H1 (cell line): ENCODE data around the gene NHS. TPM values are rescaled to one million over a fixed set of nuclear protein-coding genes. Genes with fewer than 3 reads are reported as not detected.

ENCODE experiments used
- CTCF ChIA-PET: fragments of 300-600 bp; sonication (Branson Sonifier 250); formaldehyde crosslinking; loops from one replicate; lab custom pipeline; 2021; ENCODE audit not compliant: partially characterized antibody; lab: Charles Lee
- POLR2A ChIA-PET: fragments of 300-600 bp; sonication (Branson Sonifier 250); formaldehyde crosslinking; loops from one replicate; lab custom pipeline; 2021; ENCODE audit warnings: inconsistent platforms; ENCODE audit not compliant: partially characterized antibody; lab: Charles Lee
- DNase-seq, 2 experiments: peaks; one replicate each; pipeline versions ENCODE4 v3.0.0 to v3.0.0-alpha.2; 2010 to 2022; ENCODE audit warnings: low spot score in 2 of 2, low read depth in 1 of 2, mixed read lengths in 1 of 2
- FAIRE-seq: peaks from 2 replicates; lab custom pipeline; 2011; peaks lifted over from hg19 to GRCh38; lab: Jason Lieb, UNC
- H2AFZ ChIP-seq: 2 replicates; pipeline ENCODE4 v1.8.1; 2012; ENCODE audit warnings: low read length, inconsistent platforms
- H2AK5ac ChIP-seq: 2 replicates; pipeline ENCODE4 v1.6.1; 2013; ENCODE audit warnings: low read depth, low read length
- H2BK120ac ChIP-seq: replicated peaks from 2 replicates; pipeline ENCODE3; 2013; ENCODE audit warnings: low read depth, low read length, inconsistent platforms
- H2BK12ac ChIP-seq: 2 replicates; pipeline ENCODE4 v1.6.1; 2013; ENCODE audit warnings: low read depth, low read length
- H2BK15ac ChIP-seq: 2 replicates; pipeline ENCODE4 v1.6.1; 2013; ENCODE audit warnings: low read length
- H2BK20ac ChIP-seq: 2 replicates; pipeline ENCODE4 v1.6.1; 2013; ENCODE audit warnings: low read length
- H2BK5ac ChIP-seq: 2 replicates; pipeline ENCODE4 v1.6.1; 2013; ENCODE audit warnings: low read depth, low read length
- H3K14ac ChIP-seq: 2 replicates; pipeline ENCODE4 v1.6.1; 2013; ENCODE audit warnings: inconsistent platforms; ENCODE audit not compliant: insufficient read length
- H3K18ac ChIP-seq: 2 replicates; pipeline ENCODE4 v1.6.1; 2013; ENCODE audit warnings: low read length; ENCODE audit errors: extremely low read depth
- H3K23ac ChIP-seq: 2 replicates; pipeline ENCODE4 v1.6.1; 2013; ENCODE audit warnings: inconsistent platforms; ENCODE audit not compliant: insufficient read length
- H3K23me2 ChIP-seq: 2 replicates; pipeline ENCODE4 v1.6.1; 2013; ENCODE audit warnings: low read depth, low read length
- H3K27ac ChIP-seq: 2 replicates; pipeline ENCODE4 v1.6.1; 2011; ENCODE audit warnings: low read depth, low read length, inconsistent platforms
- H3K27me3 ChIP-seq, 4 experiments: replicated peaks in 1 of 4; 1 replicate in 1 of 4; 2 replicates in 3 of 4; pipeline versions ENCODE4 v1.6.1 to v1.8.1; 2011 to 2013; ENCODE audit warnings: low read length in 3 of 4, mild to moderate bottlenecking in 3 of 4, inconsistent platforms in 2 of 4, mixed read lengths in 2 of 4, moderate library complexity in 1 of 4; ENCODE audit not compliant: control insufficient read depth in 3 of 4, insufficient read depth in 3 of 4; ENCODE audit errors: extremely low read depth in 1 of 4
- H3K36me3 ChIP-seq, 4 experiments: 2 replicates each; pipeline versions ENCODE4 v1.6.1 to v1.8.1; 2011 to 2013; ENCODE audit warnings: mild to moderate bottlenecking in 4 of 4, low read length in 3 of 4, moderate library complexity in 2 of 4, control low read depth in 1 of 4, inconsistent platforms in 1 of 4; ENCODE audit not compliant: insufficient read depth in 4 of 4, control insufficient read depth in 2 of 4
- H3K4ac ChIP-seq: replicated peaks from 2 replicates; pipeline ENCODE3; 2013; ENCODE audit warnings: low read length, low read depth, mixed read lengths, inconsistent platforms; ENCODE audit not compliant: insufficient read length
- H3K4me1 ChIP-seq, 4 experiments: replicated peaks in 1 of 4; 1 replicate in 1 of 4; 2 replicates in 3 of 4; pipeline versions ENCODE4 v1.6.1 to v1.8.1; 2011 to 2013; ENCODE audit warnings: low read length in 3 of 4, inconsistent platforms in 2 of 4, mixed read lengths in 1 of 4; ENCODE audit not compliant: insufficient read depth in 4 of 4, control insufficient read depth in 3 of 4
- H3K4me2 ChIP-seq, 2 experiments: 2 replicates each; pipeline versions ENCODE4 v1.6.1 to v1.8.1; 2011 to 2013; ENCODE audit warnings: low read depth in 2 of 2, low read length in 2 of 2, control low read depth in 1 of 2, inconsistent platforms in 1 of 2, mild to moderate bottlenecking in 1 of 2; ENCODE audit not compliant: insufficient read depth in 1 of 2
- H3K4me3 ChIP-seq, 4 experiments: fragments of 200-600, 300-600 bp in 1 of 4; sonication (generic), shearing (Covaris generic), sonication (Bioruptor Twin) in 1 of 4; 2 replicates each; pipeline versions ENCODE4 v1.5.1 to v1.8.1; 2011 to 2016; ENCODE audit warnings: low read length in 4 of 4, low read depth in 3 of 4, control low read depth in 2 of 4, inconsistent platforms in 2 of 4, mild to moderate bottlenecking in 2 of 4, mixed read lengths in 1 of 4, moderate library complexity in 1 of 4; ENCODE audit not compliant: insufficient read depth in 2 of 4; ENCODE audit errors: extremely low read depth in 1 of 4
- H3K56ac ChIP-seq: replicated peaks from 2 replicates; pipeline ENCODE3; 2013; ENCODE audit warnings: low read depth, mild to moderate bottlenecking, mixed read lengths, low read length, inconsistent platforms; ENCODE audit not compliant: insufficient read length
- H3K79me1 ChIP-seq: 2 replicates; pipeline ENCODE4 v1.6.1; 2013; ENCODE audit warnings: low read depth, low read length, control low read depth
- H3K79me2 ChIP-seq, 2 experiments: 2 replicates each; pipeline versions ENCODE4 v1.6.1 to v1.8.1; 2012 to 2013; ENCODE audit warnings: low read length in 2 of 2, mild to moderate bottlenecking in 2 of 2, inconsistent platforms in 1 of 2; ENCODE audit not compliant: insufficient read depth in 2 of 2, control insufficient read depth in 1 of 2
- H3K9ac ChIP-seq, 4 experiments: replicated peaks in 1 of 4; 1 replicate in 1 of 4; 2 replicates in 3 of 4; pipeline versions ENCODE4 v1.6.1 to v1.8.1; 2011 to 2013; ENCODE audit warnings: low read depth in 3 of 4, low read length in 3 of 4, control low read depth in 2 of 4, mild to moderate bottlenecking in 2 of 4, moderate library complexity in 2 of 4, inconsistent platforms in 1 of 4; ENCODE audit errors: extremely low read depth in 1 of 4
- H3K9me3 ChIP-seq, 2 experiments: 2 replicates each; pipeline versions ENCODE4 v1.6.1 to v1.8.1; 2012 to 2013; ENCODE audit warnings: mild to moderate bottlenecking in 2 of 2, moderate library complexity in 2 of 2, control low read depth in 1 of 2, inconsistent platforms in 1 of 2, low read depth in 1 of 2, low read length in 1 of 2, mixed read lengths in 1 of 2; ENCODE audit not compliant: insufficient read depth in 2 of 2
- H4K20me1 ChIP-seq, 2 experiments: replicated peaks in 1 of 2; 2 replicates each; pipeline versions ENCODE3 to v1.8.1; 2011 to 2013; ENCODE audit warnings: inconsistent platforms in 2 of 2, low read length in 2 of 2, mild to moderate bottlenecking in 1 of 2; ENCODE audit not compliant: insufficient read depth in 2 of 2, control insufficient read depth in 1 of 2
- H4K5ac ChIP-seq: 2 replicates; pipeline ENCODE4 v1.6.1; 2013; ENCODE audit warnings: low read length, low read depth, mixed read lengths, inconsistent platforms; ENCODE audit not compliant: insufficient read length
- H4K8ac ChIP-seq: 2 replicates; pipeline ENCODE4 v1.8.0; 2013; ENCODE audit warnings: mild to moderate bottlenecking, moderate library complexity, low read length, inconsistent platforms; ENCODE audit not compliant: insufficient read depth; ENCODE audit errors: extremely low read depth
- H4K91ac ChIP-seq: replicated peaks from 2 replicates; pipeline ENCODE3; 2013; ENCODE audit warnings: low read length, mixed read lengths, inconsistent platforms; ENCODE audit not compliant: insufficient read length
- BCL11A ChIP-seq, 2 experiments: IDR thresholded peaks; one replicate each; pipeline ENCODE4 v1.6.1; 2011; ENCODE audit warnings: low read depth in 2 of 2, low read length in 2 of 2, mild to moderate bottlenecking in 2 of 2
- CBX5 ChIP-seq: fragments of 300-800, 300-1000 bp; sonication (generic); IDR thresholded peaks from 2 replicates; pipeline ENCODE4 v1.7.1; 2016; ENCODE audit warnings: antibody characterized with exemption, low read length, low read depth
- CEBPB ChIP-seq: IDR thresholded peaks from 2 replicates; pipeline ENCODE4 v1.6.1; 2012; ENCODE audit warnings: low read depth, low read length
- CHD2 ChIP-seq: IDR thresholded peaks from 2 replicates; pipeline ENCODE4 v1.6.1; 2012; ENCODE audit warnings: low read length, improper control_type of control experiment
- CTBP2 ChIP-seq: IDR thresholded peaks from 2 replicates; pipeline ENCODE4 v1.7.0; 2011; ENCODE audit warnings: borderline replicate concordance, mild to moderate bottlenecking, moderate library complexity, mixed read lengths, low read length; ENCODE audit not compliant: insufficient read depth, insufficient read length
- EP300 ChIP-seq, 2 experiments: IDR thresholded peaks; 1 replicate in 1 of 2; 2 replicates in 1 of 2; pipeline ENCODE4 v1.6.1; 2011 to 2012; ENCODE audit warnings: low read depth in 2 of 2, low read length in 2 of 2, mild to moderate bottlenecking in 2 of 2, borderline replicate concordance in 1 of 2, inconsistent platforms in 1 of 2, moderate library complexity in 1 of 2
- HDAC6 ChIP-seq: IDR thresholded peaks from one replicate; pipeline ENCODE4 v1.7.1; 2012; ENCODE audit warnings: low read depth, mild to moderate bottlenecking, inconsistent platforms, low read length, moderate library complexity
- JUND ChIP-seq: IDR thresholded peaks from 2 replicates; pipeline ENCODE4 v1.6.1; 2011; ENCODE audit warnings: mild to moderate bottlenecking, improper control_type of control experiment, low read length
- MAX ChIP-seq: IDR thresholded peaks from 2 replicates; pipeline ENCODE4 v1.6.1; 2012; ENCODE audit warnings: inconsistent platforms
- POLR2AphosphoS5 ChIP-seq: IDR thresholded peaks from 2 replicates; pipeline ENCODE4 v1.6.1; 2011; ENCODE audit warnings: low read depth, low read length
- POU5F1 ChIP-seq: IDR thresholded peaks from 2 replicates; pipeline ENCODE4 v1.6.1; 2011; ENCODE audit warnings: low read depth, mild to moderate bottlenecking, low read length, moderate library complexity
- SP1 ChIP-seq: IDR thresholded peaks from 2 replicates; pipeline ENCODE4 v1.6.1; 2011; ENCODE audit warnings: low read depth, low read length
- TAF1 ChIP-seq: IDR thresholded peaks from 2 replicates; pipeline ENCODE4 v1.6.1; 2011; ENCODE audit warnings: mild to moderate bottlenecking, low read depth, low read length
- TAF7 ChIP-seq: optimal IDR thresholded peaks from 2 replicates; pipeline ENCODE3; 2011; ENCODE audit warnings: low read depth, mild to moderate bottlenecking, inconsistent platforms, low read length, moderate library complexity, borderline replicate concordance
- TBP ChIP-seq: IDR thresholded peaks from 2 replicates; pipeline ENCODE4 v1.6.1; 2011; ENCODE audit warnings: low read depth, low read length, improper control_type of control experiment
- WGBS, 2 experiments: shearing (Covaris generic) in 1 of 2; methylation state at CpG; one replicate each; pipeline versions ENCODE4 v1.1.6 to v1.1.7; 2013 to 2015; ENCODE audit warnings: low lambda C conversion rate in 2 of 2, mixed read lengths in 2 of 2, inconsistent platforms in 1 of 2, low coverage in 1 of 2, missing lambda C conversion rate in 1 of 2; ENCODE audit not compliant: insufficient replicate concordance in 2 of 2, insufficient coverage in 1 of 2, insufficient read length in 1 of 2; ENCODE audit errors: extremely low coverage in 1 of 2, missing lambda C conversion rate in 1 of 2; 5-methylcytosine and 5-hydroxymethylcytosine counted together
- polyA plus RNA-seq, 7 experiments: library from polyadenylated mRNA; depleted of rRNA in 3 of 7; stranded (reverse) in 5 of 7; unstranded in 2 of 7; fragments of >200 nt in 5 of 7; fragments of 200-250 nt in 2 of 7; gene quantifications; 1 replicate in 5 of 7; 2 replicates in 1 of 7; 4 replicates in 1 of 7; pipeline versions ENCODE4 v1.2.1 to v1.2.3, GENCODE V29; 2011 to 2013; ENCODE audit warnings: missing spikeins in 2 of 7, mixed read lengths in 2 of 7
- total RNA-seq: library from RNA; stranded (reverse); fragmentation: NEBNext Ultra II Directional; extraction: Animal tissue kit (Norgen Biotek cat#: 25700); gene quantifications from 2 replicates; pipeline ENCODE4 v1.2.1, GENCODE V29; 2021

The NHS gene
- total and polyA plus RNA-seq, 2 of the 8 experiments (the other 6 are each of a cell fraction or from before 2014, with no cell fraction given) = 2.2 to 6.7 TPM

GRCh38 chrX:17474892-17475291, 99.9 kb downstream of the NHS start:
- no peak overlapping the region for H4K91ac ChIP-seq
- no peak overlapping the region for H2BK5ac ChIP-seq
- no peaks in the 10 kb centered on the region for H3K27me3 ChIP-seq
- no peaks in the 10 kb centered on the region for H3K4me1 ChIP-seq
- no peaks in the 10 kb centered on the region for H3K9me3 ChIP-seq
- H3K23ac ChIP-seq = no peak overlapping the region
- ChIA-PET CTCF (interaction anchor here (1.3 kb wide), 1 partner anchor 38 kb away, joined by 4 read pairs; no protein-coding TSS in a partner anchor), POLR2A (interaction anchor here (1.3 kb wide), 1 partner anchor 9 kb away, joined by 3 read pairs; no protein-coding TSS in a partner anchor)
- H3K56ac ChIP-seq = no peak overlapping the region
- H4K8ac ChIP-seq = no peak overlapping the region
- no peak overlapping the region for H3K14ac ChIP-seq
- no peak overlapping the region for H3K18ac ChIP-seq
- FAIRE-seq = no peak
- H3K4me2 ChIP-seq = no peak overlapping the region
- H2AFZ ChIP-seq = no peak overlapping the region
- no CpG with 5 or more reads among the region's 2 CpGs for WGBS, 2 experiments
- H2BK12ac ChIP-seq = no peak overlapping the region
- no peak overlapping the region for H2BK120ac ChIP-seq
- H2AK5ac ChIP-seq = no peak overlapping the region
- H3K36me3 ChIP-seq = no peaks in the 10 kb centered on the region
- H4K5ac ChIP-seq = no peak overlapping the region
- no peaks in the 10 kb centered on the region for H3K23me2 ChIP-seq
- no peaks in the 10 kb centered on the region for H4K20me1 ChIP-seq
- H2BK20ac ChIP-seq = no peak overlapping the region
- DNase-seq = no peak
- no peaks in the 10 kb centered on the region for H3K79me1 ChIP-seq
- H3K27ac ChIP-seq = no peak overlapping the region
- H3K9ac ChIP-seq = no peak overlapping the region
- no peak overlapping the region for H3K4me3 ChIP-seq
- no peak overlapping the region for H2BK15ac ChIP-seq
- H3K79me2 ChIP-seq = no peaks in the 10 kb centered on the region
- H3K4ac ChIP-seq = no peak overlapping the region
- TF ChIP-seq MAX (no peak), JUND (no peak), CBX5 (no peak), TAF7 (no peak), SP1 (no peak), CTBP2 (no peak), CHD2 (no peak), BCL11A (IDR thresholded peaks at IDR 0.05; ENCODE audit: low read depth in 2 of 2, low read length in 2 of 2) (no peak), TBP (no peak), TAF1 (no peak), POLR2AphosphoS5 (no peak), EP300 (IDR thresholded peaks at IDR 0.05; ENCODE audit: borderline replicate concordance in 1 of 2, low read depth in 2 of 2, low read length in 2 of 2) (no peak), CEBPB (no peak), POU5F1 (no peak), HDAC6 (no peak)
